B cell (primary cell): ENCODE measurements around the gene NPAS2. TPM values are rescaled to one million over a fixed set of nuclear protein-coding genes. Genes with fewer than 3 reads are reported as not detected.

Experiments used
- ATAC-seq: fragments of 200-7000 bp; cut with Tn5 transposase; one replicate; pipeline ENCODE4 v1.10.0; 2021; ENCODE audit warnings: low read depth, mild to moderate bottlenecking, moderate number of reproducible peaks, moderate library complexity
- CTCF ChIA-PET: fragments of 350-600 bp; sonication (Branson Sonifier 250); formaldehyde crosslinking; loops from one replicate; lab custom pipeline; 2021; ENCODE audit warnings: antibody characterized with exemption, inconsistent platforms; lab: Charles Lee
- POLR2A ChIA-PET: fragments of 350-600 bp; sonication (Branson Sonifier 250); formaldehyde crosslinking; loops from one replicate; lab custom pipeline; 2021; ENCODE audit warnings: antibody characterized with exemption; lab: Charles Lee
- DNase-seq: peaks from one replicate; pipeline ENCODE4 v3.0.0; 2013
- H2AFZ ChIP-seq: 2 replicates; pipeline ENCODE4 v1.6.1; 2012; ENCODE audit warnings: mild to moderate bottlenecking, low read depth, low read length; ENCODE audit not compliant: insufficient read depth, poor library complexity, severe bottlenecking
- H3K27ac ChIP-seq, 2 donors: 1 replicate in 1 of 2; 2 replicates in 1 of 2; pipeline ENCODE4 v1.5.1; 2012 to 2013; ENCODE audit warnings: low read length in 2 of 2, mild to moderate bottlenecking in 2 of 2, moderate library complexity in 1 of 2
- H3K27me3 ChIP-seq, 4 experiments: fragments of 200-600 bp in 1 of 4; sonication (generic) in 1 of 4; replicated peaks in 1 of 4; 1 replicate in 2 of 4; 2 replicates in 2 of 4; pipeline versions ENCODE4 v1.6.1 to v1.7.0; 2013 to 2016; ENCODE audit warnings: low read length in 3 of 4, mild to moderate bottlenecking in 2 of 4, mixed read lengths in 1 of 4, moderate library complexity in 1 of 4; ENCODE audit not compliant: insufficient read depth in 4 of 4, control insufficient read depth in 3 of 4; ENCODE audit errors: control extremely low read depth in 1 of 4
- H3K36me3 ChIP-seq, 2 experiments: replicated peaks in 1 of 2; 1 replicate in 1 of 2; 2 replicates in 1 of 2; pipeline versions ENCODE4 v1.6.1 to v1.7.1; 2013; ENCODE audit warnings: low read length in 1 of 2; ENCODE audit not compliant: insufficient read depth in 2 of 2, control insufficient read depth in 1 of 2; ENCODE audit errors: control extremely low read depth in 1 of 2, extremely low read depth in 1 of 2
- H3K4me1 ChIP-seq, 2 donors: fragments of 200-600 bp in 1 of 2; sonication (generic) in 1 of 2; 1 replicate in 1 of 2; 2 replicates in 1 of 2; pipeline versions ENCODE4 v1.5.1 to v1.6.1; 2013 to 2017; ENCODE audit warnings: low read length in 2 of 2; ENCODE audit not compliant: control insufficient read depth in 2 of 2, insufficient read depth in 2 of 2
- H3K4me2 ChIP-seq: replicated peaks from 2 replicates; pipeline ENCODE3; 2012; ENCODE audit warnings: mild to moderate bottlenecking, low read depth, low read length; ENCODE audit not compliant: poor library complexity, severe bottlenecking
- H3K4me3 ChIP-seq, 5 experiments: fragments of 200-600 bp in 1 of 5; sonication (generic) in 1 of 5; 1 replicate in 3 of 5; 2 replicates in 2 of 5; pipeline versions ENCODE4 v1.5.1 to v1.7.0; 2011 to 2016; ENCODE audit warnings: low read length in 4 of 5, mild to moderate bottlenecking in 4 of 5, low read depth in 2 of 5, control low read depth in 1 of 5, moderate library complexity in 1 of 5; ENCODE audit not compliant: insufficient read depth in 1 of 5; ENCODE audit errors: control extremely low read depth in 1 of 5, extremely low read depth in 1 of 5
- H3K79me2 ChIP-seq: fragments of 200-600 bp; sonication (generic); one replicate; pipeline ENCODE4 v1.6.0; 2016; ENCODE audit warnings: low read length; ENCODE audit not compliant: control insufficient read depth, insufficient read depth
- H3K9ac ChIP-seq: fragments of 200-600 bp; sonication (generic); 2 replicates; pipeline ENCODE4 v1.6.1; 2017; ENCODE audit warnings: mild to moderate bottlenecking, low read length, moderate library complexity
- H3K9me3 ChIP-seq, 3 donors: one replicate each; pipeline versions ENCODE4 v1.6.1 to v1.7.1; 2013; ENCODE audit warnings: low read length in 2 of 3; ENCODE audit not compliant: control insufficient read depth in 2 of 3, insufficient read depth in 1 of 3; ENCODE audit errors: control extremely low read depth in 1 of 3
- H4K20me1 ChIP-seq: 2 replicates; pipeline ENCODE4 v1.6.0; 2012; ENCODE audit warnings: mild to moderate bottlenecking, low read length; ENCODE audit not compliant: insufficient read depth, control insufficient read depth, poor library complexity, severe bottlenecking
- H3K27ac Mint-ChIP-seq: one replicate; pipeline ENCODE4 v1.8.0; 2021; ENCODE audit warnings: mixed read lengths
- H3K27me3 Mint-ChIP-seq: one replicate; pipeline ENCODE4 v1.8.0; 2021; ENCODE audit warnings: mixed read lengths
- H3K4me1 Mint-ChIP-seq: one replicate; pipeline ENCODE4 v1.8.0; 2021; ENCODE audit warnings: mixed read lengths
- H3K4me3 Mint-ChIP-seq: one replicate; pipeline ENCODE4 v1.8.0; 2021; ENCODE audit warnings: mixed read lengths
- H3K9me3 Mint-ChIP-seq: one replicate; pipeline ENCODE4 v1.8.0; 2022; ENCODE audit warnings: mixed read lengths; ENCODE audit not compliant: insufficient read depth
- CTCF ChIP-seq: fragments of 200-600 bp; IDR thresholded peaks from one replicate; pipeline ENCODE4 v1.8.0; 2022; ENCODE audit warnings: antibody characterized with exemption, mild to moderate bottlenecking
- EZH2 ChIP-seq: IDR thresholded peaks from 2 replicates; pipeline ENCODE4 v1.6.1; 2012; ENCODE audit warnings: borderline replicate concordance, low read depth, mild to moderate bottlenecking, moderate library complexity, low read length; ENCODE audit not compliant: insufficient read depth, poor library complexity, severe bottlenecking
- WGBS: methylation state at CpG from one replicate; pipeline ENCODE4 v1.1.5; 2013; ENCODE audit warnings: missing lambda C conversion rate; ENCODE audit not compliant: insufficient coverage; 5-methylcytosine and 5-hydroxymethylcytosine counted together
- intact Hi-C: fragments of 100-400 bp; cut with micrococcal nuclease; formaldehyde crosslinking; loops from one replicate; pipeline ENCODE4 v1.10.0; 2022
- polyA plus RNA-seq: library from polyadenylated mRNA; depleted of rRNA; stranded (reverse); fragments of >200 nt; gene quantifications from 2 replicates; pipeline ENCODE4 v1.2.3, GENCODE V29; 2012
- total RNA-seq, 2 donors: library from RNA; stranded (reverse); fragments of 120-200 nt in 1 of 2; gene quantifications; 1 replicate in 1 of 2; 2 replicates in 1 of 2; pipeline versions ENCODE4 v1.2.3 to v1.2.4, GENCODE V29; 2013 to 2022

NPAS2 gene
- total and polyA plus RNA-seq, 2 donors (not counting 1 experiment from before 2014, with no cell fraction given) = not detected

- no peaks in the 10 kb centered on the region for H4K20me1 ChIP-seq
- CTCF ChIA-PET = no interaction called here
- H3K9ac ChIP-seq = no peak overlapping the region
- H3K27ac Mint-ChIP-seq = no peak overlapping the region
- H3K9me3 Mint-ChIP-seq = no peaks in the 10 kb centered on the region
- no peak overlapping the region for H3K4me3 Mint-ChIP-seq
- H3K36me3 ChIP-seq = no peaks in the 10 kb centered on the region
- POLR2A ChIA-PET = interaction anchor here (0.7 kb wide), 1 partner anchor 313 kb away, joined by 7 read pairs; no protein-coding TSS in a partner anchor
- H3K4me2 ChIP-seq = no peak overlapping the region
- intact Hi-C loops = no loop called here
- H3K4me3 ChIP-seq = no peak overlapping the region
- no peaks in the 10 kb centered on the region for H3K79me2 ChIP-seq
- H3K9me3 ChIP-seq = no peaks in the 10 kb centered on the region
- DNase-seq (no peak), ATAC-seq (no peak)
- H3K4me1 ChIP-seq = no peaks in the 10 kb centered on the region
- no peak overlapping the region for H2AFZ ChIP-seq
- H3K27ac ChIP-seq = no peak overlapping the region
- peaks cover 36% of the 10 kb centered on the region for H3K27me3 Mint-ChIP-seq
- TF ChIP-seq EZH2 (no peak), CTCF (no peak)
- peaks cover 0 to 3% (median 0%) of the 10 kb centered on the region in 4 experiments for H3K27me3 ChIP-seq
- no peaks in the 10 kb centered on the region for H3K4me1 Mint-ChIP-seq
- WGBS = 91% methylated on average over 7 of the region's 10 CpGs
Measured at GRCh38 chr2:100936070-100936741, 116.3 kb downstream of the NPAS2 start.

- no peak overlapping the region for H3K4me3 ChIP-seq
- CTCF ChIA-PET = no interaction called here
- H3K9ac ChIP-seq = no peak overlapping the region
- H3K27me3 ChIP-seq = peaks cover 0 to 3% (median 0%) of the 10 kb centered on the region in 4 experiments
- no peaks in the 10 kb centered on the region for H4K20me1 ChIP-seq
- H2AFZ ChIP-seq = no peak overlapping the region
- ATAC-seq (no peak), DNase-seq (no peak)
- Mint-ChIP-seq H3K4me3 (no peak overlapping the region), H3K9me3 (no peaks in the 10 kb centered on the region), H3K27me3 (peaks cover 36% of the 10 kb centered on the region), H3K27ac (no peak overlapping the region), H3K4me1 (no peaks in the 10 kb centered on the region)
- TF ChIP-seq EZH2 = no peak
- no peak for TF ChIP-seq CTCF
- no peaks in the 10 kb centered on the region for H3K4me1 ChIP-seq
- no peaks in the 10 kb centered on the region for H3K79me2 ChIP-seq
- H3K27ac ChIP-seq = no peak overlapping the region
- POLR2A ChIA-PET = interaction anchor here (0.7 kb wide), 1 partner anchor 314 kb away, joined by 7 read pairs; no protein-coding TSS in a partner anchor
- no peak overlapping the region for H3K4me2 ChIP-seq
- H3K36me3 ChIP-seq = no peaks in the 10 kb centered on the region
- intact Hi-C loops = no loop called here
- no CpG with 5 or more reads among the region's 2 CpGs for WGBS
- H3K9me3 ChIP-seq = no peaks in the 10 kb centered on the region
Measured at GRCh38 chr2:100936972-100937542, 117.1 kb downstream of the NPAS2 start.
